22Rv1 (cell line): ENCODE data around the gene PAK4.
"Not testable (repeated sequence)": the region's sequence is repeated elsewhere in the genome, so short reads cannot be mapped to it uniquely, and the experiment has no call there.

Source experiments
- H3K27ac ChIP-seq: fragments of 450-650 bp; 2 replicates; pipeline ENCODE4 v1.5.1; 2017
- ZFX ChIP-seq: fragments of 450-650 bp; IDR thresholded peaks from 2 replicates; pipeline ENCODE4 v1.6.1; 2017; ENCODE audit warnings: antibody characterized with exemption, borderline replicate concordance
- TF ChIP-seq, protein P1 (sequence below): fragments of 450-650 bp; IDR thresholded peaks from 2 replicates; pipeline ENCODE4 v1.5.1; 2017; ENCODE audit warnings: mild to moderate bottlenecking

Gene PAK4

GRCh38 chr19:39090881-39091280 is 34.7 kb upstream of the PAK4 start:
- no peak overlapping the region for H3K27ac ChIP-seq

GRCh38 chr19:39095799-39096540 is 29.6 kb upstream of the PAK4 start:
- not testable (repeated sequence) for H3K27ac ChIP-seq

More at GRCh38 chr19:39090881-39091280, 34.7 kb upstream of the PAK4 start:
- no peak for TF ChIP-seq ZFX
- TF ChIP-seq, protein P1, sequence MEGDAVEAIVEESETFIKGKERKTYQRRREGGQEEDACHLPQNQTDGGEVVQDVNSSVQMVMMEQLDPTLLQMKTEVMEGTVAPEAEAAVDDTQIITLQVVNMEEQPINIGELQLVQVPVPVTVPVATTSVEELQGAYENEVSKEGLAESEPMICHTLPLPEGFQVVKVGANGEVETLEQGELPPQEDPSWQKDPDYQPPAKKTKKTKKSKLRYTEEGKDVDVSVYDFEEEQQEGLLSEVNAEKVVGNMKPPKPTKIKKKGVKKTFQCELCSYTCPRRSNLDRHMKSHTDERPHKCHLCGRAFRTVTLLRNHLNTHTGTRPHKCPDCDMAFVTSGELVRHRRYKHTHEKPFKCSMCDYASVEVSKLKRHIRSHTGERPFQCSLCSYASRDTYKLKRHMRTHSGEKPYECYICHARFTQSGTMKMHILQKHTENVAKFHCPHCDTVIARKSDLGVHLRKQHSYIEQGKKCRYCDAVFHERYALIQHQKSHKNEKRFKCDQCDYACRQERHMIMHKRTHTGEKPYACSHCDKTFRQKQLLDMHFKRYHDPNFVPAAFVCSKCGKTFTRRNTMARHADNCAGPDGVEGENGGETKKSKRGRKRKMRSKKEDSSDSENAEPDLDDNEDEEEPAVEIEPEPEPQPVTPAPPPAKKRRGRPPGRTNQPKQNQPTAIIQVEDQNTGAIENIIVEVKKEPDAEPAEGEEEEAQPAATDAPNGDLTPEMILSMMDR: no peak

DNA sequence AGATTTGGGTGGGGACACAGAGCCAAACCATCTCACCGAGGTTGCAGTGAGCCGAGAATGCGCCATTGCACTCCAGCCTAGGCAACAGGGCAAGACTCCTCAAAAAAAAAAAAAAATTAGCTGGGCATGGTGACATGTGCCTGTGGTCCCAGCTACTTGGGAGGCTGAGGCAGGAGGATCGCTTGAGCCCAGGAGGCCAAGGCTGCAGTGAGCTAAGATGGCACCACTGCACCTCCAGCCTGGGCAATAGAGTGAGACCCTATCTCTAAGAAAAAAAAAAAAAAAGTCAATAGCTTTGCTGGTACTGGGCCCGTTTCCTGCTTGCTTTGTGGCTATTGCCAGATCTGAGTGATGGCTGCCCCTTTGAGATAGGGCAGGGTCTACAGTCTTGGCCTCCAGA is 28.3 kb upstream of the PAK4 start:
- no peak overlapping the region for H3K27ac ChIP-seq
- TF ChIP-seq, protein P1: no peak
- no peak for TF ChIP-seq ZFX

DNA sequence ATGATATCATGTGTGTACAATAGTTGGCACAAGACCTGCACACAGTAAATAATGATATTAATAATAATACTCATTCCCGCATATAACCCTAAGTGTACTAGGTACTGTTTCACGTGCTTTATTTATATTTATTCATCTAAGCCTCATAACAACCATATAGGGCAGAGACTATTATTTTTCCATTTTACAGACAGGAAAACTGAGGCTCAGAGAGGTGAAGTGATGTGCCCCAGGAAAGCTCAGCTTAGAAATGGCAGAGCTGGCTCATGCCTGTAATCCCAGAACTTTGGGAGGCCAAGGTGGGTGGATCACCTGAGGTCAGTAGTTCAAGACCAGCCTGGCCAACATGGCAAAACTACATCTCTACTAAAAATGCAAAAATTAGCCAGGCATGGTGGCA is 27.9 kb upstream of the PAK4 start:
- TF ChIP-seq, protein P1: no peak
- TF ChIP-seq ZFX: no peak
- H3K27ac ChIP-seq: no peak overlapping the region

- TF ChIP-seq, protein P1: no peak
- no peak for TF ChIP-seq ZFX
- no peak overlapping the region for H3K27ac ChIP-seq
Observed at GRCh38 chr19:39098365-39099269, 27.0 kb upstream of the PAK4 start.

- no peak for TF ChIP-seq ZFX
- TF ChIP-seq, protein P1: no peak
- H3K27ac ChIP-seq: no peak overlapping the region
Observed at GRCh38 chr19:39099341-39099740, 26.2 kb upstream of the PAK4 start.

- H3K27ac ChIP-seq: no peak overlapping the region
- TF ChIP-seq ZFX: no peak
- TF ChIP-seq, protein P1: no peak
Observed at GRCh38 chr19:39100500-39101166, 25.0 kb upstream of the PAK4 start.
